AG08395 (cell line): Measurements from ENCODE around the gene TXLNA.
A peak's percentile ranks its signal among the peaks of the same experiment; 100 is the strongest.

ENCODE experiments used
- DNase-seq: peaks from one replicate; pipeline ENCODE4 v3.0.0; 2012; ENCODE audit warnings: mixed read lengths, low spot score

TXLNA gene

GRCh38 chr1:32215629-32216480, 36.4 kb downstream of the TXLNA start:
- peak; percentile 81 for DNase-seq

- DNase-seq: no peak
These were observed 37.1 kb downstream of the TXLNA start for GRCh38 chr1:32216566-32216965.

- DNase-seq: peak; percentile 58
These were observed 39.5 kb downstream of the TXLNA start for GRCh38 chr1:32219022-32219421.

GRCh38 chr1:32220746-32221580, 41.5 kb downstream of the TXLNA start:
- DNase-seq: no peak

GRCh38 chr1:32221581-32221979, 42.1 kb downstream of the TXLNA start:
- no peak for DNase-seq

GRCh38 chr1:32221980-32222755, 42.7 kb downstream of the TXLNA start, which contains the start of the genes EIF3I and TMEM234:
Gene EIF3I, plus strand, starts transcription at chr1:32222407. Its CDS starts 35 bp downstream, at chr1:32222442.
Gene TMEM234, minus strand, starts transcription at chr1:32222353. Its CDS starts 31 bp downstream, at chr1:32222322.
- DNase-seq: peak; percentile 95

- DNase-seq: no peak
These were observed 44.2 kb downstream of the TXLNA start for GRCh38 chr1:32223683-32224082.

- no peak for DNase-seq
These were observed 44.8 kb downstream of the TXLNA start for GRCh38 chr1:32224285-32224684.

- DNase-seq: no peak
These were observed 49.3 kb downstream of the TXLNA start for GRCh38 chr1:32228771-32229170.

- no peak for DNase-seq
These were observed 52.5 kb downstream of the TXLNA start for GRCh38 chr1:32231843-32232432.

GRCh38 chr1:32232558-32233304, 53.3 kb downstream of the TXLNA start:
- DNase-seq: no peak

GRCh38 chr1:32234792-32235191, 55.3 kb downstream of the TXLNA start:
- DNase-seq: no peak

GRCh38 chr1:32239337-32239736, 59.9 kb downstream of the TXLNA start:
- no peak for DNase-seq

- no peak for DNase-seq
These were observed 60.3 kb downstream of the TXLNA start for GRCh38 chr1:32239790-32240139.

- peak; percentile 55 for DNase-seq
These were observed 60.9 kb downstream of the TXLNA start for GRCh38 chr1:32240140-32240951.

- peak; percentile 47 for DNase-seq
These were observed 61.7 kb downstream of the TXLNA start for GRCh38 chr1:32241001-32241763.

GRCh38 chr1:32242341-32242851, 62.9 kb downstream of the TXLNA start:
- no peak for DNase-seq

- peak; percentile 90 for DNase-seq
These were observed 67.4 kb downstream of the TXLNA start, which contains the start of gene FAM167B for GRCh38 chr1:32246888-32247273. Gene FAM167B, plus strand, starts transcription at chr1:32247222. Its CDS starts 200 bp downstream, at chr1:32247422.

GRCh38 chr1:32247452-32247851, 68.0 kb downstream of the TXLNA start:
- DNase-seq: no peak
